GM03348 (cell line): Measurements from ENCODE around the gene RETN.
A peak's percentile ranks its signal among the peaks of the same experiment; 100 is the strongest.

Source experiments
- DNase-seq: peaks from one replicate; pipeline ENCODE4 v3.0.0; 2012; ENCODE audit warnings: low spot score

RETN gene

GRCh38 chr19:7658219-7658686 lies 10.6 kb upstream of the RETN start:
- no peak for DNase-seq

GRCh38 chr19:7661744-7662538 lies 6.9 kb upstream of the RETN start:
- no peak for DNase-seq

GRCh38 chr19:7662657-7663056 lies 6.2 kb upstream of the RETN start:
- DNase-seq: no peak

GRCh38 chr19:7663706-7664105 lies 5.1 kb upstream of the RETN start:
- no peak for DNase-seq

GRCh38 chr19:7665076-7665475 lies 3.8 kb upstream of the RETN start:
- DNase-seq: no peak

- no peak for DNase-seq
Observed at GRCh38 chr19:7669641-7670040, 792 bp downstream of the RETN start.

GRCh38 chr19:7670150-7670783 lies 1.4 kb downstream of the RETN start:
- no peak for DNase-seq

GRCh38 chr19:7670790-7671189 lies 1.9 kb downstream of the RETN start:
- no peak for DNase-seq

- DNase-seq: no peak
Observed at GRCh38 chr19:7672522-7672921, 3.7 kb downstream of the RETN start.

- DNase-seq: peak; percentile 91
Observed at GRCh38 chr19:7674010-7675005, 5.5 kb downstream of the RETN start.

GRCh38 chr19:7676376-7676775 lies 7.5 kb downstream of the RETN start:
- DNase-seq: no peak

GRCh38 chr19:7676854-7677253 lies 8.0 kb downstream of the RETN start, which contains the start of gene MCEMP1:
Gene MCEMP1, plus strand, starts transcription at chr19:7677090. Its CDS starts 31 bp downstream, at chr19:7677121.
- DNase-seq: no peak

- DNase-seq: no peak
Observed at GRCh38 chr19:7677669-7678311, 8.9 kb downstream of the RETN start.

- DNase-seq: no peak
Observed at GRCh38 chr19:7678971-7679751, 10.3 kb downstream of the RETN start.

- DNase-seq: no peak
Observed at GRCh38 chr19:7679771-7680605, 11.1 kb downstream of the RETN start.

GRCh38 chr19:7680606-7681339 lies 11.9 kb downstream of the RETN start, which contains the start of gene TRAPPC5:
Gene TRAPPC5, plus strand, starts transcription at chr19:7680833. Its CDS starts 1,421 bp downstream, at chr19:7682254.
- DNase-seq: peak; percentile 98

- DNase-seq: peak; percentile 92
Observed at GRCh38 chr19:7681340-7682174, 12.7 kb downstream of the RETN start.

- DNase-seq: no peak
Observed at GRCh38 chr19:7682175-7682855, 13.5 kb downstream of the RETN start.
